NCI-H1694 treated with DMSO at 0.1 percent for 48 hours (cell line): ENCODE measurements around the gene DHX34.

Source experiments
- DNase-seq: peaks from one replicate; lab custom pipeline; 2025; lab: John Stamatoyannopoulos, UW

Gene DHX34

GRCh38 chr19:47417746-47418691, 68.9 kb downstream of the DHX34 start:
- DNase-seq: no peak

GRCh38 chr19:47418692-47419029, 69.5 kb downstream of the DHX34 start:
- no peak for DNase-seq

GRCh38 chr19:47419030-47419783, 70.1 kb downstream of the DHX34 start, which contains the start of gene MEIS3:
MEIS3 (minus strand) TSS chr19:47419527; CDS start chr19:47419081, 446 bp downstream.
- DNase-seq: no peak

GRCh38 chr19:47419789-47420188, 70.7 kb downstream of the DHX34 start:
- DNase-seq: no peak

- DNase-seq: no peak
Measured at GRCh38 chr19:47421244-47421786, 72.2 kb downstream of the DHX34 start.

GRCh38 chr19:47421844-47422395, 72.8 kb downstream of the DHX34 start:
- peak; percentile 60 for DNase-seq

GRCh38 chr19:47422417-47423163, 73.5 kb downstream of the DHX34 start:
- no peak for DNase-seq

GRCh38 chr19:47423203-47423882, 74.2 kb downstream of the DHX34 start:
- DNase-seq: no peak

- DNase-seq: peak; percentile 83
Measured at GRCh38 chr19:47427241-47428176, 78.4 kb downstream of the DHX34 start.

- peak; percentile 99 for DNase-seq
Measured at GRCh38 chr19:47428177-47428894, 79.2 kb downstream of the DHX34 start.

GRCh38 chr19:47429140-47429793, 80.2 kb downstream of the DHX34 start:
- DNase-seq: no peak

GRCh38 chr19:47430041-47430802, 81.1 kb downstream of the DHX34 start:
- no peak for DNase-seq

GRCh38 chr19:47432091-47432490, 83.0 kb downstream of the DHX34 start:
- DNase-seq: no peak
